GM12873 (cell line): ENCODE measurements around the gene UST.

Source experiments
- CTCF ChIP-seq: IDR thresholded peaks from 2 replicates; pipeline ENCODE4 v1.5.1; 2012; ENCODE audit warnings: low read depth, mild to moderate bottlenecking, moderate library complexity, low read length, control low read depth; ENCODE audit not compliant: insufficient read depth; ENCODE audit errors: missing control alignments

Gene UST

GRCh38 chr6:149032599-149033405 lies 286.0 kb downstream of the UST start:
- no peak for TF ChIP-seq CTCF

GRCh38 chr6:149033454-149033853 lies 286.6 kb downstream of the UST start:
- no peak for TF ChIP-seq CTCF

- no peak for TF ChIP-seq CTCF
Measured at GRCh38 chr6:149035766-149036165, 288.9 kb downstream of the UST start.

- TF ChIP-seq CTCF, result no peak
Measured at GRCh38 chr6:149037051-149037671, 290.3 kb downstream of the UST start.

- TF ChIP-seq CTCF, result no peak
Measured at GRCh38 chr6:149041953-149042352, 295.1 kb downstream of the UST start.

GRCh38 chr6:149043476-149044130 lies 296.8 kb downstream of the UST start:
- peak; percentile 64 for TF ChIP-seq CTCF

GRCh38 chr6:149044528-149044927 lies 297.7 kb downstream of the UST start:
- no peak for TF ChIP-seq CTCF
